Fibroblast of skin of scalp (primary cell): ENCODE results near the gene ZNF93. TPM values are rescaled to one million over a fixed set of nuclear protein-coding genes. Genes with fewer than 3 reads are reported as not detected.
"Not testable (repeated sequence)": the region's sequence is repeated elsewhere in the genome, so short reads cannot be mapped to it uniquely, and the experiment has no call there.

Experiments
- DNase-seq: peaks from one replicate; pipeline ENCODE4 v3.0.0-alpha.2; 2013
- polyA plus RNA-seq, 2 experiments: library from polyadenylated mRNA; unstranded; fragments of 120-200 nt; gene quantifications; one replicate each; pipeline ENCODE4 v1.2.1, GENCODE V29; 2013; ENCODE audit not compliant: insufficient read length in 2 of 2

ZNF93 gene
- 10.0 TPM for polyA plus RNA-seq (2013, experiment 1 of 2; ENCODE audit: insufficient read length)
- 8.6 TPM for polyA plus RNA-seq (2013, experiment 2 of 2; ENCODE audit: insufficient read length)

GRCh38 chr19:19900729-19901444 is at the start of gene ZNF93:
TSS of gene ZNF93 (plus strand) at chr19:19900946. CDS start at chr19:19901089, 143 bp downstream.
- DNase-seq: peak; percentile 98

GRCh38 chr19:19851740-19852139 is 49.0 kb upstream of the ZNF93 start:
- DNase-seq: not testable (repeated sequence)

GRCh38 chr19:19858751-19859150 is 42.0 kb upstream of the ZNF93 start:
- DNase-seq: no peak

GRCh38 chr19:19860756-19861390 is 39.9 kb upstream of the ZNF93 start:
- DNase-seq: no peak

GRCh38 chr19:19865750-19866610 is 34.8 kb upstream of the ZNF93 start, which contains the start of gene ZNF253:
TSS of gene ZNF253 (plus strand) at chr19:19865882. CDS start at chr19:19865997, 115 bp downstream.
- peak; percentile 95 for DNase-seq

- peak; percentile 3 for DNase-seq
These were observed 34.0 kb upstream of the ZNF93 start for GRCh38 chr19:19866611-19867248.

- DNase-seq: not testable (repeated sequence)
These were observed 30.7 kb upstream of the ZNF93 start for GRCh38 chr19:19870086-19870485.

GRCh38 chr19:19871932-19872331 is 28.8 kb upstream of the ZNF93 start:
- no peak for DNase-seq

GRCh38 chr19:19873381-19873780 is 27.4 kb upstream of the ZNF93 start:
- no peak for DNase-seq

- DNase-seq: no peak
These were observed 23.0 kb upstream of the ZNF93 start for GRCh38 chr19:19877724-19878123.

GRCh38 chr19:19884583-19884982 is 16.2 kb upstream of the ZNF93 start:
- DNase-seq: no peak

- DNase-seq: not testable (repeated sequence)
These were observed 8.4 kb upstream of the ZNF93 start for GRCh38 chr19:19892055-19892941.

GRCh38 chr19:19900139-19900728 is 512 bp upstream of the ZNF93 start:
- peak; percentile 84 for DNase-seq

GRCh38 chr19:19907551-19907950 is 6.8 kb downstream of the ZNF93 start:
- DNase-seq: not testable (repeated sequence)

GRCh38 chr19:19909654-19910053 is 8.9 kb downstream of the ZNF93 start:
- DNase-seq: no peak

- peak; percentile 1 for DNase-seq
These were observed 10.4 kb downstream of the ZNF93 start for GRCh38 chr19:19911150-19911549.

- DNase-seq: no peak
These were observed 13.8 kb downstream of the ZNF93 start for GRCh38 chr19:19914596-19914995.

GRCh38 chr19:19930417-19930816 is 29.7 kb downstream of the ZNF93 start:
- not testable (repeated sequence) for DNase-seq

- not testable (repeated sequence) for DNase-seq
These were observed 32.9 kb downstream of the ZNF93 start for GRCh38 chr19:19933432-19934314.

- no peak for DNase-seq
These were observed 36.7 kb downstream of the ZNF93 start for GRCh38 chr19:19937403-19937802.
